ENCODE results near the gene ZNF726. TPM values are rescaled to one million over a fixed set of nuclear protein-coding genes. Genes with fewer than 3 reads are reported as not detected.

The ZNF726 gene
- total RNA-seq, 2 experiments from 2014 or later, result 19.1 to 20.2 TPM

GRCh38 chr19:23978068-23978467 lies 63.4 kb downstream of the ZNF726 start:
- no peak for DNase-seq
- Mint-ChIP-seq H3K9me3 (ENCODE audit: low read depth) (no peaks in the 10 kb centered on the region), H3K4me1 (no peaks in the 10 kb centered on the region), H3K4me3 (no peak overlapping the region), H3K27ac (no peak overlapping the region), H3K36me3 (ENCODE audit: low read depth) (no peaks in the 10 kb centered on the region), H3K27me3 (peaks cover under 1% of the 10 kb centered on the region)
- ChIA-PET POLR2A (no interaction called here), CTCF (no interaction called here)
- intact Hi-C loops (cut with DNase I, micrococcal nuclease), result no loop called here
- no peak for ATAC-seq

- Mint-ChIP-seq H3K4me1 (no peaks in the 10 kb centered on the region), H3K4me3 (no peak overlapping the region), H3K9me3 (ENCODE audit: low read depth) (no peaks in the 10 kb centered on the region), H3K27me3 (no peaks in the 10 kb centered on the region), H3K36me3 (ENCODE audit: low read depth) (no peaks in the 10 kb centered on the region), H3K27ac (no peak overlapping the region)
- DNase-seq (no peak), ATAC-seq (no peak)
- intact Hi-C loops (cut with DNase I, micrococcal nuclease), result no loop called here
- ChIA-PET CTCF (interaction anchor here (0.6 kb wide), 1 partner anchor 192 kb away, joined by 3 read pairs; no protein-coding TSS in a partner anchor), POLR2A (no interaction called here)
Measured at GRCh38 chr19:23980805-23981204, 66.1 kb downstream of the ZNF726 start.

DNA sequence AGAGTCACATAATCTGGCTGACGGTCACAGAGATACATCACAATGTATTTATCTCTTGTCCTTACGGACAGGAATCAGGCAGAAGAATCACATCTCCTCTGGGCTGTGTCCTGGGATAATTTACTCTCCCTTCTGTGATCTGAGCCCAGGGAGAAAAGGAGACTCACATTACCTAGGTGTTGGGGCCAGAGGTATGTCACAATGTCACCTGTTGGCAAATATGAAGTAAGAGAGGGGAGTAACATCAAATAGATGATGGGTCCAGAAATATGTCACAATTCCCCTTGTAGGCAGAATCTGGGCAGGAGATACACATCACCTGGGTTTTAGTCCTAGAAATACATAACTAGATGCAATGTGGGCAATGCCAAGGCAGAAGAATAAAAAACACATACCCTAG lies 67.2 kb downstream of the ZNF726 start:
- no peak for DNase-seq
- intact Hi-C loops (cut with DNase I, micrococcal nuclease), result no loop called here
- ChIA-PET CTCF (no interaction called here), POLR2A (no interaction called here)
- H3K4me3 Mint-ChIP-seq, result no peak overlapping the region
- H3K36me3 Mint-ChIP-seq (ENCODE audit: low read depth), result no peaks in the 10 kb centered on the region
- no peak for ATAC-seq
- H3K27me3 Mint-ChIP-seq, result no peaks in the 10 kb centered on the region
- no peak overlapping the region for H3K27ac Mint-ChIP-seq
- H3K9me3 Mint-ChIP-seq (ENCODE audit: low read depth), result no peaks in the 10 kb centered on the region
- no peaks in the 10 kb centered on the region for H3K4me1 Mint-ChIP-seq

GRCh38 chr19:23983406-23983805 lies 68.7 kb downstream of the ZNF726 start:
- Mint-ChIP-seq H3K4me3 (no peak overlapping the region), H3K4me1 (no peaks in the 10 kb centered on the region)
- CTCF ChIA-PET, result no interaction called here

More at GRCh38 chr19:23983406-23983805, 68.7 kb downstream of the ZNF726 start:
- DNase-seq, result no peak
- Mint-ChIP-seq H3K36me3 (ENCODE audit: low read depth) (no peaks in the 10 kb centered on the region), H3K27ac (no peak overlapping the region), H3K27me3 (no peaks in the 10 kb centered on the region), H3K9me3 (ENCODE audit: low read depth) (no peaks in the 10 kb centered on the region)
- no peak for ATAC-seq
- intact Hi-C loops (cut with DNase I, micrococcal nuclease), result no loop called here
- POLR2A ChIA-PET, result no interaction called here

Other genes starting within 250 kb of the ZNF726 start
- gene ZNF675, start 227.7 kb upstream of the ZNF726 start, total RNA-seq, result 10 to 100 TPM; 19.1 to 22.8 TPM
- gene ZNF681, start 156.0 kb upstream of the ZNF726 start, total RNA-seq, result 1 to 10 TPM; 5.7 to 9.1 TPM
- 1 to 10 TPM; 8.8 to 9.6 TPM for gene ZNF254, start 172.3 kb downstream of the ZNF726 start, total RNA-seq

Data from activated CD4-positive, alpha-beta T cell treated with anti-CD3 and anti-CD28 coated beads for 36 hours (primary cell).